Psoas muscle (tissue), 8 donors: ENCODE measurements around the gene LMTK2. TPM values are rescaled to one million over a fixed set of nuclear protein-coding genes. Genes with fewer than 3 reads are reported as not detected.

Source experiments
- ATAC-seq, 4 donors: fragments of 200-7000 bp; cut with Tn5 transposase; one replicate each; pipeline ENCODE4 v1.9.1; 2020; ENCODE audit warnings: moderate library complexity in 3 of 4, mild to moderate bottlenecking in 2 of 4
- DNase-seq, 2 donors: peaks; one replicate each; pipeline ENCODE4 v3.0.0-alpha.2; 2020
- H3K27ac ChIP-seq: fragments of 200-600 bp; one replicate; pipeline ENCODE4 v1.8.0; 2022
- H3K27me3 ChIP-seq, 3 donors: fragments of 200-600 bp in 1 of 3; one replicate each; pipeline versions ENCODE4 v1.6.1 to v1.8.0; 2013 to 2022; ENCODE audit warnings: low read length in 2 of 3, mild to moderate bottlenecking in 2 of 3, moderate library complexity in 1 of 3; ENCODE audit not compliant: insufficient read depth in 3 of 3
- H3K36me3 ChIP-seq, 2 donors: fragments of 200-600 bp in 1 of 2; one replicate each; pipeline versions ENCODE4 v1.6.1 to v1.8.0; 2013 to 2022; ENCODE audit warnings: low read depth in 1 of 2, mild to moderate bottlenecking in 1 of 2, moderate library complexity in 1 of 2; ENCODE audit not compliant: insufficient read depth in 1 of 2
- H3K4me1 ChIP-seq: fragments of 200-600 bp; one replicate; pipeline ENCODE4 v1.8.0; 2022
- H3K4me3 ChIP-seq: fragments of 200-600 bp; one replicate; pipeline ENCODE4 v1.8.0; 2022; ENCODE audit warnings: mild to moderate bottlenecking
- H3K9me3 ChIP-seq: fragments of 200-600 bp; one replicate; pipeline ENCODE4 v1.8.0; 2022
- CTCF ChIP-seq: fragments of 200-600 bp; IDR thresholded peaks from one replicate; pipeline ENCODE4 v1.8.0; 2022; ENCODE audit warnings: antibody characterized with exemption
- WGBS, 3 donors: extraction: QIAGEN DNeasy Blood & Tissue Kit; methylation state at CpG; one replicate each; pipeline versions ENCODE4 v1.1.6 to v1.1.7; 2013; 5-methylcytosine and 5-hydroxymethylcytosine counted together
- intact Hi-C, 2 donors: fragments of 100-400 bp; cut with DNase I; formaldehyde crosslinking; loops; one replicate each; pipeline versions ENCODE4 v1.11.0 to v1.14.2; 2022
- polyA plus RNA-seq, 3 donors: library from polyadenylated mRNA; stranded (reverse); fragments of 200-250 nt; gene quantifications; one replicate each; pipeline ENCODE4 v1.2.3, GENCODE V29; 2013
- total RNA-seq, 4 donors: library from RNA; stranded (reverse); fragmentation: NEBNext Ultra II Directional in 2 of 4; extraction: Animal tissue kit (Norgen Biotek cat#: 25700) in 2 of 4; gene quantifications; one replicate each; pipeline versions ENCODE4 v1.2.1 to v1.2.4, GENCODE V29; 2021 to 2023
- donor health status: healthy with polysubstance abuse.
- donor health status: DM: no; HTN: no; CAD: no; lungs with moderate emphysema.
- donor health status: Bipolar disorder and iron deficiency.
- donor health status: healthy.
- donor health status: DM: yes; HTN: yes; CAD: no.
- donor health status: DM: no; HTN: no; CAD: no.
- donor health status: DM: no; HTN: no; CAD: no.
- donor health status: DM: yes; HTN: yes; CAD: no.

Gene LMTK2
- total and polyA plus RNA-seq, 7 donors: 3.6 to 25.0 (median 13.5) TPM

GRCh38 chr7:98185101-98185500 lies 78.4 kb downstream of the LMTK2 start:
- intact Hi-C loops: no loop called here
- TF ChIP-seq CTCF: no peak
- WGBS, 3 donors: 96 to 98% (median 97%) methylated on average over 7 of the region's 7 CpGs
- ATAC-seq (no peak), DNase-seq (no peak)
- H3K4me3 ChIP-seq: no peak overlapping the region
- peaks cover 11% of the 10 kb centered on the region for H3K4me1 ChIP-seq
- H3K9me3 ChIP-seq: no peaks in the 10 kb centered on the region
- H3K27me3 ChIP-seq: no peaks in the 10 kb centered on the region
- H3K27ac ChIP-seq: no peak overlapping the region
- H3K36me3 ChIP-seq: no peaks in the 10 kb centered on the region

- H3K9me3 ChIP-seq: no peaks in the 10 kb centered on the region
- no peak for DNase-seq
- H3K36me3 ChIP-seq: peaks cover 0 to 12% of the 10 kb centered on the region in 2 donors
- WGBS, 3 donors: 60 to 80% (median 64%) methylated on average over 9 of the region's 9 CpGs
- peak overlapping the region; percentile 21 for H3K4me3 ChIP-seq
- peak; percentile 66 to 94 (median 78) for ATAC-seq
- no peaks in the 10 kb centered on the region for H3K27me3 ChIP-seq
- intact Hi-C loops: no loop called here
- no peak for TF ChIP-seq CTCF
- peaks cover 8% of the 10 kb centered on the region for H3K4me1 ChIP-seq
- H3K27ac ChIP-seq: peak overlapping the region; percentile 63
Measured at GRCh38 chr7:98186452-98187137, 79.9 kb downstream of the LMTK2 start.

- Histone ChIP-seq H3K36me3 (peaks cover 0 to 17% of the 10 kb centered on the region in 2 donors), H3K4me3 (peak overlapping the region; percentile 21), H3K9me3 (no peaks in the 10 kb centered on the region), H3K27me3 (no peaks in the 10 kb centered on the region), H3K4me1 (peaks cover 8% of the 10 kb centered on the region), H3K27ac (peak overlapping the region; percentile 63)
- DNase-seq (no peak), ATAC-seq (peak in 3 of 4 donors; percentile 13 to 75 (median 16))
- no peak for TF ChIP-seq CTCF
- intact Hi-C loops: no loop called here
- WGBS, 3 donors: 45 to 68% (median 56%) methylated on average over 1 of the region's 1 CpG
Measured at GRCh38 chr7:98187138-98187502, 80.5 kb downstream of the LMTK2 start.

- Histone ChIP-seq H3K9me3 (no peaks in the 10 kb centered on the region), H3K4me3 (no peak overlapping the region), H3K36me3 (peaks cover 0 to 41% of the 10 kb centered on the region in 2 donors), H3K27me3 (no peaks in the 10 kb centered on the region), H3K4me1 (peaks cover 8% of the 10 kb centered on the region), H3K27ac (no peak overlapping the region)
- ATAC-seq (no peak), DNase-seq (no peak)
- intact Hi-C loops: no loop called here
- no peak for TF ChIP-seq CTCF
- WGBS, 3 donors: 92 to 94% (median 93%) methylated on average over 11 of the region's 11 CpGs
Measured at GRCh38 chr7:98189559-98189958, 82.9 kb downstream of the LMTK2 start.
